HG03342 (cell line): ENCODE data around the gene ENTREP3.
A peak's percentile ranks its signal among the peaks of the same experiment; 100 is the strongest.
"Not testable (repeated sequence)": the region's sequence is repeated elsewhere in the genome, so short reads cannot be mapped to it uniquely, and the experiment has no call there.

ENCODE experiments used
- ATAC-seq: cut with Tn5 transposase; IDR thresholded peaks from one replicate; pipeline ENCODE4 v1.9.1; 2021; ENCODE audit warnings: mild to moderate bottlenecking, moderate library complexity; ENCODE audit not compliant: unreplicated experiment

ENTREP3 gene, protein sequence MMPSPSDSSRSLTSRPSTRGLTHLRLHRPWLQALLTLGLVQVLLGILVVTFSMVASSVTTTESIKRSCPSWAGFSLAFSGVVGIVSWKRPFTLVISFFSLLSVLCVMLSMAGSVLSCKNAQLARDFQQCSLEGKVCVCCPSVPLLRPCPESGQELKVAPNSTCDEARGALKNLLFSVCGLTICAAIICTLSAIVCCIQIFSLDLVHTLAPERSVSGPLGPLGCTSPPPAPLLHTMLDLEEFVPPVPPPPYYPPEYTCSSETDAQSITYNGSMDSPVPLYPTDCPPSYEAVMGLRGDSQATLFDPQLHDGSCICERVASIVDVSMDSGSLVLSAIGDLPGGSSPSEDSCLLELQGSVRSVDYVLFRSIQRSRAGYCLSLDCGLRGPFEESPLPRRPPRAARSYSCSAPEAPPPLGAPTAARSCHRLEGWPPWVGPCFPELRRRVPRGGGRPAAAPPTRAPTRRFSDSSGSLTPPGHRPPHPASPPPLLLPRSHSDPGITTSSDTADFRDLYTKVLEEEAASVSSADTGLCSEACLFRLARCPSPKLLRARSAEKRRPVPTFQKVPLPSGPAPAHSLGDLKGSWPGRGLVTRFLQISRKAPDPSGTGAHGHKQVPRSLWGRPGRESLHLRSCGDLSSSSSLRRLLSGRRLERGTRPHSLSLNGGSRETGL

DNA sequence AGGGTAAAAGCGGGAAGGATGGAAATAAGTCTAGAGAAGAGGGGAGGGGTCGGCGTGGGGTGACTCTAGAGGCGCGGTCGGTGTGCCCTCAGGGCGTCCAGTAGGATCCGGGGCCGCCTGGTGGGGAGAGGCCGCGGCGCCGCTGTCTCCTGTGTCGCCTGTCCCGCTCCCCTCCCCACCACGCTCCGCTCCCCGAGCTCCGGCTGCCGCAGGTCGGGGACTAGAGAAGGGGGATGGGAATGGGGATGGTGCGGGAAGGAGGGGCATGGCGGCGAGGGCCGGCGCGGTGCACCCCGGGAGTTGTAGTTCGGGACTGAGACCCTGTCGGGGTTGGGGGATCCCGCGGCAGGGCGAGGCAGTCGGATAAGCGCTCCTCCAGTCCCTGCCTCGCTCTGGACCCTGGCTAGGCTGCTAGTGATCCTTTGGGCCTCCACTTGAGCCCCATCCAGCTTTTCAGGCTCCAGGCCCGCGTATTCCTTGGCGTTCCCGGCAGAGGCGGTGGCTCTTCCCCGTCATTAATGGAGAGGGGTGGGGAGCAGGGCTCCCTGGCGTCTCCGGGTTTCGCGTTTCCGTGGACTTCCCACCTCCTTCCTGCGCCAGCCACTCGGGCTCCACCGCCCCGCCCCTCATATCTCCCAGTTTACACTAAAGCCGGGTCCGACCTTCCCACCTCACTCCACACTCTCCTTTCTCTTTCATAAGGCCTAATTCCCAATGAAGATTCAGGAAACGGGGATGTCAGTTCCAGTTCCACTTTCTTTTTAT lies at the start of gene ENTREP3:
TSS of gene ENTREP3 (minus strand) at position 241 of the 765 bp plus-strand sequence. CDS start 606 bp downstream, outside the sequence.
- peak; percentile 59 for ATAC-seq

DNA sequence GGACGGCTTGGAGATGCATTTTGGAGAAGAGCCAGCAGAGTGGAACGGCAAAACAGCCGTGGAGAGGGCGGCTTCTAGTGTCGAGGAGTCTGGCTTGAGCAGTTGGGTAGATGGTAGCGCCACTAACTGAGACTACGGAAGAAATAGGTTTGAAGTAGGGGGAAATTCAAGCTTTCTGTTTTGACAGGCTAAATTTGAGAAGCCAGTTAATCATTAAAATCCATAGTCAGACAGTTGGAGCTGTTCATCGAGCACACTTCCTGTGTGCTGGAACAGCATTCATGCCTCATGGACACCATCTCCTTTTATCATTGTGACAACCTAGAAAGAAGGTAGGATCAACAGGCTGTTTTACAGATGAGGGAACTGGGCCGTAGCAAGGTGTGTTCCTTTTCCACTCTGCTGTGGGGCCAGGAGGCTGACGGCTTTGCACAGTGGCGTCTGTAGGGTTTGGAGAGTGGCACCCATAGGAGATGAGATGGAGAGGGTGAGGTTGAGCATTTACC lies 49.3 kb upstream of the ENTREP3 start:
- no peak for ATAC-seq

DNA sequence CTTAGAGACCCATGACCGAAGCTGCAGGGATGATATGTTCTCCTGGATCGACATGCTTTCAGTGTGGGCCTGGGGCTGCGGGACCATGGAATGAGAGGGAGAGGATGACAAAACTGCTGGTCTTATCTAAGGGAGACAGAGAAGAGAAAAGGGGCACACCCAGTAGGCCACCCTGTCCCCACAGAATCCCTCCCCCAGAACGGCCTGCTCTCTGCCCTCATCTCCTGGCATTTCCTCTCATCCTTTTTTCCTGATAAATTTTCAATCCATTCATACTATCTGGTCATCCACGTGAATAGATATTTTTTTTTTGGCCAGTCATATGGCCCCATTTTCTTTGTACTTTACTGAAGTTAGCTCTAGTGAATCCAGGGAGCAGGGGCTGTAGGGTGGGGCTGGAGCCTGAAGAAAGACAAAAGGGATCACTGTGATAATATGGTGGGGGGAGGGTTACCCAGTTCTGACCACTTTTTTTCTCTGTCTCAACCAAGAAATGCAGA lies 46.1 kb upstream of the ENTREP3 start, which contains the start of gene PKLR:
TSS of gene PKLR (minus strand) at position 97 of the 500 bp plus-strand sequence. CDS start at position 54, 43 bp downstream.
- ATAC-seq, result no peak

DNA sequence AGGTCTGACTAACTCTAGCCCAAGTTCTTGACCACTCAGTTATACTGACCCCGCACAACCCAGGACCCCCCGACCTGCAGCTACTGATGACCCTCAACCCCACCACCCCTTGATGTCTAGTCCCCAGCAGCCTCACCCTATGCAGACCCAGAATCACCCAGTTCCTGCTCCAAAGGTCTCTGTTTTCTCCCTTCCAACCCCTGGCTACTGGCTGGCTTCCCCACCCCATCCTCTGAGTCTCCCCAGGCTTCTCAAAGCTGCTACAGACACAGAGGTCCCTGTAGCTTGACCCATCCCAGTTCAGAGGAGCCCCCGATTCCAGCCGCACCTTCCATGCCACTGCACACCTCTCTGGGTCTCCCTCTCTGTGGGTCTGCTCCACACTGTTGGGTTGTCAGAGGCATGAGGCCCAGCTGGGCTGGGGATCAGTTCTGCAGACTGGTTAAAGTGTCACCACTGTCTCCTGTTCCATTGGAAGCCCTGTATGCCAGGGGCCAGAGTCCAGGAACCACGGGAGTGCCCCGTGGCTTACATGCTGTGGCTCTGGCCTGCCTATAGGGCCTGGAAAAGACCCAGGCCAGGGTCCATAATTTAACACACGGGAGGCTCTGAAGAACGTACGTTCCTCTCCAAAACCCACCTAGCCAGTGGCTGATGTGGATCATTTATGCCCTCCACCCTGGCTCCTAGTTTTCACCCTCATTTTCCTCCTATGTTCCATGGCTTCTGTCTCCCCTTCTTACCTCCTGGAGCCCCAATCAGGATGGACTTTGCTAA lies 45.5 kb upstream of the ENTREP3 start:
- ATAC-seq, result no peak

DNA sequence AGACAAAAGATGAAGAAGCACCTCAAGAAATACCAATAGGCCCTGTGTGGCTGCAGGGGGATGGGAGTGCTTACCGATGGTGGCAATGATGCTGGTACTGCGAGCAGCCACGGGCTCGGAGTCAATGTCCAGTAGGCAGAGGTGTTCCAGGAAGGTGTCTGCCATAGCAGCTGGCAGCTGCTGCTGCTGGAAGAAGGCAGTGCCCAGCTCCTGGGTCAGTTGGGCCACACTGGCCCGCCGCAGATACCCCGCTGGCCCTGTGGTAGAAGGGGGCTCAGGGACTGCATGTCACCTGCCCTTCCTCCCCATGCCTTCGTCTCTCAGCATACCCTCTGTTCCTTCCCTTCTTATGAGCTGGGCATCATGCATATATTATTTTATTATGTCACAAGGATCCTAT lies 44.7 kb upstream of the ENTREP3 start:
- no peak for ATAC-seq

DNA sequence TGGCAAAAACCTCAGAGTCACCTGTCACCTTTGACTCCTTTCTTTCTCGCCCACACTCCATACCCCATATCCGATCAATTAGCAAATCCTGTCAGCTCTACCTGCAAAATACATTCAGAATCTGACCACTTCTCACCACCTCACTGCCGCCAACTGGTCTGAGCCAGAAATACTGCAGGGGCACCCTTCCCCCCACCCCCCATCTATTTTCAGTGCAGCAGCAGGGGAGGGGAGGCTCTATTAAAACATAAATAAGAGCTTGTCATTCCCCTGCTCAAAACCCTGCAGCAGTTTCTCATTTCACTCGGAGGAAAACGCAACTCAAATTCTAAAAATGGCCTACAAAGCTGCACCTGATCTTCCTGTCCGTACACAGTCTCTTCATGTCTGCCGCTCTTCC lies 42.1 kb upstream of the ENTREP3 start:
- ATAC-seq, result no peak

DNA sequence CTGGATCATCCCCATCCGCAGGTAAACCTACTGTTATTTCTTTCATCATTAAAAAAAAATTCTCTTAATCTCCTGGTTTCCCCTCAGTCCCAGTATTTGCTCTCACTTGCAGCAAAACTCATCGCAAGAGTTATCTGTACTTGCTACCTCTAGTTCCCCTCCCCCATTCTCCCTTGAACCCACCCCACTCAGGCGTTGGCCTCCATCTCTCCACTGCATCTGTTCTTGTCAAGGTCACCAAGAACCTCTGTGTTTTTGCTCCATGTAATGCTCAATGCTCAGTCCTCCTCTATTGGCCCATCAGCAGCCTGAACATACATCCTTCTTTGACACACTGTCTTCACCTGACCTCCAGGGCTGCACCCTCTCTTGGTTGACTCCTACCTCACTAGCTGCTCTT lies 41.4 kb upstream of the ENTREP3 start:
- no peak for ATAC-seq

DNA sequence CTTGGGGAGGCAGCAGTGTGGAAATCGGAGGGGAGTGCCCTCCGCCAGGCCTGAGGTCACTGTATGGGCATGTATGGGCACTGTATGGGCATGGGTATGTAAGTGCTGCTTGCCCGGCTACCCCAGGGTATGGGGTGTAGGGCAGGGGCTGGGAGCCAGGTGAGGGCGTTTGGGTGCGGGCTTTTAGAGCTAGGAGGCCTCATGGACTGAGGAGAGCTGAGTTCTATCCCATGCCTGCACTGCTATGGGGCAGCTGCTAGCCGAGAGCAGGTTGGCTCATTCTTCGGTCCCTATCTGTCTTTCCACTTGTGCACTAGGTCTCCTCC lies 40.6 kb upstream of the ENTREP3 start:
- no peak for ATAC-seq

DNA sequence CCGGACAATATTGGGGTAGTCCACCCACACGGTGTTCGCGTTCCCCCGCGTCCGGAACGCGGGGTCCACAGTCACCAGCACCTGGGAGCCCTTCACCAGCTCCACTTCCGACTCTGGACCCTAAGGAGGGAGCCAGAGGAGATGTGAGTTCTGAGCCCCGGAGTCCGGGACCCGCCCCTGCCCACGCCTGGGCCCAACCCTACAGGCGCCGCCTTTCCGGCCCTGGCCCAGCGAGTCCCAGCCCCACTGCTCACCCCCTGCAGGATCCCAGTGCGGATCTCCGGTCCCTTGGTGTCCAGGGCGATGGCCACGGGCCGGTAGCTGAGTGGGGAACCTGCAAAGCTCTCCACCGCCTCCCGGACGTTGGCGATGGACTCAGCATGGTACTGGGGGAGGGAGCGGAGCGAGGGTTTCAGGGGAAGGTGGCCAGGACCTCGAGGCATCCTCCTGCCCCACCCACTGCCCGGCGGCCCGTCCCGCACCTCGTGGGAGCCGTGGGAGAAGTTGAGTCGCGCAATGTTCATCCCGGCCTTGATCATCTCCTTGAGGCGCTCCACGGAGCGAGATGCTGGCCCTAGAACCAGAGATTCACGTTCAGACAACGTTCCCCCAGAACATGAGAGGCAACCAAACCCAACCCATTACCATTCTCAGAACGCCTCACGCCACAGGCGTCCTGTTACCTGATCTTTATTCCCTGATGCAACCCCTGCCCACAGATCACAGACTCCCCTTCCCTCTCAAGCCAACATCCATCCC lies 40.1 kb upstream of the ENTREP3 start:
- no peak for ATAC-seq

DNA sequence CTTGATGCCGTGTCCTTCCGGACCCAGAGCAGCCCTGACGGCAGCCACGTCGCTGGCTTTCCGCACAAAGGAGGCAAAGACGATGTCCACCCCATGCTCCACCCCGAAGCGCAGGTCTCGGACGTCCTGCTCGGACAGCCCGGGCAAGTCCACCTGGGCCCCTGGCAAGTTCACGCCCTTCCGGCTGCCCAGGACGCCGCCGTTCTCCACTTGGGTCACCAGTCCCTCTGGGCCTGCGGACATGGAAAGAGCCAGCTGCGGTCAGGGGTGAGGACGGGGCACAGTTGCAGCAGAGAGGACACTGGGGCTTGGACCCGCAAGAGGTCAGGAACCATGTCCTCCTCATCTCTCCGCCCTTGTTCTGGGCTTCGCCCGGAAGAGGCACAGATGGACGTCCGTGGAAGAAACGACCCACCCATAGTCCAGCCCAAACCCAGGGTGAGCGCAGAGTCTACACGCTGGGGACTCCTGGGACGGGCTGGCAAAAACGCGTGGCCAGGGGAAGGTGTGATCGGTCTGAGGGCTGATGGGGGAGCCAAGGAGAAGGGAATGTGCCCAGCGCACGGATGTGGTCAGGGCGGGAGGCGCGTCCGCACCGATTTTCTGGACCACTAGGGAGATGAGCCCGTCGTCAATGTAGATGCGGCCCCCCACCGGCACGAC lies 39.4 kb upstream of the ENTREP3 start:
- no peak for ATAC-seq

DNA sequence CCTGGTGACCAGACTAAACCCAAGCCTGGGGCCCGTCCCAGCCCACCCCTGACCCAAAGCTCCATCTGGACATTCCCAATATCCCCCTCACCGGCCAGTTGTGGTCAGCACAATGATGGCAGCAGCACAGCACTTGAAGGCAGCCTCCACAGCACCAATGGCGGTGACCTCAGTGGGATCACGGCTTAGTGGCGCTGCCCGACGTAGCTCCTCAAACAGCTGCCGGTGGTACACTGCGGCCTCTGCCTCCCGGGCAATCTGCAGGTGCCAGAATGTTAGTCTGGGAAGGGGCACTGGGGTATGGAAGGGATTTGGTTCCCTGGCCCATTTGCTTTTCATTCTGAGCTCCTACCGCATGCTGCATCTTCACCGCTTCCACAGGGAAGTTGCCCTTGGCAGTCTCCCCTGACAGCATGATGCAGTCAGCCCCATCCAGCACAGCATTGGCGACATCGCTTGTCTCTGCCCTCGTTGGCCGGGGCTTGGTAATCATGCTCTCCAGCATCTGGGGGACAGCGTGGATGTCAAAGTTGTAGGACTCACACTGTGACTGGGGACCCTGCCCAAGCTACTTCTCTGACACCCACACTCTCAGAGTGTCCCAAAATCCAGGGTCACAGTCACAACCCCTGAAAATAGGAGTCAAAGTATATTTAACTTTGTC lies 37.9 kb upstream of the ENTREP3 start:
- ATAC-seq, result no peak

DNA sequence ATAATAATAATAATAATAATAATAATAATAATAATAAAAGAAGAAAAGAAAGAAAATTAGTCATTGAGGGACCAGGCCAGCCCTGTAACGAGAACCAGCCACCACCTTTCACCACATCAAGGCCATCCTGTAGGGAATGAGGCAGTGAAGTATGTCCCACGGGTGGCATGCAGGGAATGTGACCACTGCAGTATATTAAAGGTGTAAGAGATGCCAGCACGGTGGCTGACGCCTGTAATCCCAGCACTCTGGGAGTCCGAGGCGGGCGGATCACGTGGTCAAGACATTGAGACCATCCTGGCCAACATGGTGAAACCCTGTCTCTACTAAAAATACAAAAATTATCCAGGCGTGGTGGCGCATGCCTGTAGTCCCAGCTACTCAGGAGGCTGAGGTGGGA lies 35.7 kb upstream of the ENTREP3 start:
- ATAC-seq, result not testable (repeated sequence)

DNA sequence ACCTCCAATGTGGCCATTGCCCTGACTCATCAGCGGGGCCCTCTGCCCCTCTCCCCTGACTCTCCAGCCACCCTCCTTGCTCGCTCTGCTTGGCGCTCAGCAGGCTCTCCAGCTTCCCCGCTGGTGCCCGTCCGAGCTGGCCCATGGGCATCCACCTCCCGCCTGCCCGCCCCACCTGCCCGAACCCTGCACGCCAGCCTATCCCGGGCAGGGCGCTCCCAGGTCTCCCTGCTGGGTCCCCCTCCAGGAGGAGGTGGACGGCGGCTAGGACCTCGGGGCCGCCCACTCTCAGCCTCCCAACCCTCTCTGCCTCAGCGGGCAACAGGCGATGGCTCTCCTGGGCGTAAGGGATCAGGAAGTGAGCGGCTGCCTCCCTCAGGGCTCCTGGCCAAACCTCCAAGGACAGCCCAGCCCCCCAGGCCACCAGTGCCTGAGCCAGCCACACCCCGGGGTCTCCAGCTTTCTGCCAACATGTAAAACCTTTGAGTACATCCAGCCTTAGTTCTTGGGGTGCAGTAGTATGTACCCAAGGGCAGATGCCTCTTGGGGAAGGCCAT lies 32.8 kb upstream of the ENTREP3 start:
- no peak for ATAC-seq

DNA sequence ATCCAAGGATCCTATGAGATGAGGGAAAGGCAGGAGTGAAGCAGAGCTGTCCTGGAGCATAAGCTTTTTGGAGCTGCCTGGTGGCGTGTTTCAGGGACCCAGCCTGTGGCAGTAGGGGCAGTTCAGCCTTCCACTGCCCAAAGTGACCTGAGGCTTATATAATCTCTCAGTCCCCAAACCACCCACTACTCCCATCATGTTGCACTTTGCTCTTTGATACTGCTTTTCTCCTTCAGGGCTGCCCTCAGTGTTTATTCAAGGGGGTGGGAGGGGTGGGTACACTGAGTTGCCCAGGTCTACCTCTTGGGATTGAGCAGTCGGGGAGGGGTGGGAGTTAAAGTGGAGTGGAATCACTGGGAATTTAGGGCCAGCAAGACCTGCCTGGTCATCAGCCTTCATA lies 31.3 kb upstream of the ENTREP3 start:
- ATAC-seq, result no peak

DNA sequence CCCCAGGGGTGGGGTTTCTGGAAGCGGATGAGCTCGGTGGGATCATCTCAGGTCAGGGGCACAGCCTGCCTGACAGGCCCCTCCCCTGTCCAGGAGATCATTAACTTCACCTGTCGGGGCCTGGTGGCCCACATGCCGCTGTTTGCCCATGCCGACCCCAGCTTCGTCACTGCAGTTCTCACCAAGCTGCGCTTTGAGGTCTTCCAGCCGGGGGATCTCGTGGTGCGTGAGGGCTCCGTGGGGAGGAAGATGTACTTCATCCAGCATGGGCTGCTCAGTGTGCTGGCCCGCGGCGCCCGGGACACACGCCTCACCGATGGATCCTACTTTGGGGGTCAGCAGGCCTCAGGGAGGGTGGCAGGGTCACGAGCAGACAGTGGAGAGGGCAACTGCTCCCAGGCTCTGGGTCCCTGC lies 30.4 kb upstream of the ENTREP3 start:
- ATAC-seq, result no peak

DNA sequence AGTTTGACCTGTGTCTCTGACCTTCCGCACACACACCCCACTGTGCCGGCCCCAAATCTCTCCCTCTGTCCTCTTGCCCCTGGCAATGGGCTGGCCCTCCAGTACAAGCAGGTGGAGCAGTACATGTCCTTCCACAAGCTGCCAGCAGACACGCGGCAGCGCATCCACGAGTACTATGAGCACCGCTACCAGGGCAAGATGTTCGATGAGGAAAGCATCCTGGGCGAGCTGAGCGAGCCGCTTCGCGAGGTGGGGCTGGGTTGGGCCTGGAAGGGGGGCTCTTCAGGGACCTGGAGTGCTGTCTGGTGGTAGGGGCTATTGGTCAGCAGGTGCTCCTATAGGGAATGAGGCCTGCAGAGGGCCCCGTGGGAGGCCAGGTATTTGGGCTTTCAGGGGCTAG lies 29.8 kb upstream of the ENTREP3 start:
- ATAC-seq, result no peak

DNA sequence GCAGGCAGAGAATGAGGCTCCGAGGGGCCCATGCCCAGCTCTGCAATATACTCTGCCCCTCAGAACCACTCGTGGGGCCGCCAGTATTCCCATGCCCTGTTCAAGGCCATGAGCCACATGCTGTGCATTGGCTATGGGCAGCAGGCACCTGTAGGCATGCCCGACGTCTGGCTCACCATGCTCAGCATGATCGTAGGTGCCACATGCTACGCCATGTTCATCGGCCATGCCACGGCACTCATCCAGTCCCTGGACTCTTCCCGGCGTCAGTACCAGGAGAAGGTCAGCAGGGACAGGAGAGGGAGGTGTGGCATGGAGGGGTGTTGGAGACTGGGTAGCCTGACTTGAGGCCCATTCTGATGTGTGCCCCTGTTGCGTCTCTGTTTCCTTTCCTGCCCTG lies 29.2 kb upstream of the ENTREP3 start:
- no peak for ATAC-seq

DNA sequence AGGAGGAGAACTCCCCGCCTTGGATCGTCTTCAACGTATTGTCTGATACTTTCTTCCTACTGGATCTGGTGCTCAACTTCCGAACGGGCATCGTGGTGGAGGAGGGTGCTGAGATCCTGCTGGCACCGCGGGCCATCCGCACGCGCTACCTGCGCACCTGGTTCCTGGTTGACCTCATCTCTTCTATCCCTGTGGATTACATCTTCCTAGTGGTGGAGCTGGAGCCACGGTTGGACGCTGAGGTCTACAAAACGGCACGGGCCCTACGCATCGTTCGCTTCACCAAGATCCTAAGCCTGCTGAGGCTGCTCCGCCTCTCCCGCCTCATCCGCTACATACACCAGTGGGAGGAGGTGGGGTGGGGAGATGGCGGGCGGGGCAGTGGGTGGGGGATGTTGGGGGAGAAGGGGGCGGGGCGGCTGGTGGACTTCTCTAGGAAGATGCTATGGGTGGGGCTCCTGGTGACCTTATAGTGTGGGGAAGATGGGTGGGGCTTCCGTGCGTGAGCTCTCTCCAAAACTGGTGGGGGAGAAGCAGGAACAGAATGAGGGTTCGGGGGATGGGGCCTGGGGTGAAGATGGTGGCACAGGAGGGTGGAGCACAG lies 27.3 kb upstream of the ENTREP3 start:
- no peak for ATAC-seq
